HCT116 (cell line): ENCODE measurements around the gene PCDHGB3. TPM values are rescaled to one million over a fixed set of nuclear protein-coding genes. Genes with fewer than 3 reads are reported as not detected.

Source experiments
- ATAC-seq: fragments of 200-7000 bp; cut with Tn5 transposase; 2 replicates; pipeline ENCODE4 v1.9.1; 2020; ENCODE audit warnings: mild to moderate bottlenecking, moderate library complexity
- BruUV-seq: library from RNA; stranded (reverse); fragments of 400-500 nt; replicated peaks from 2 replicates; lab custom pipeline; 2021; lab: Mats Ljungman, UMichigan
- CTCF ChIA-PET: fragments of 300-600 bp; sonication (Branson Sonifier 250); formaldehyde crosslinking; loops from one replicate; lab custom pipeline; 2021; ENCODE audit warnings: antibody characterized with exemption; lab: Charles Lee
- POLR2A ChIA-PET: fragments of 300-600, 350-600 bp; sonication (Branson Sonifier 250); formaldehyde crosslinking; loops from one replicate; lab custom pipeline; 2021; ENCODE audit warnings: antibody characterized with exemption; lab: Charles Lee
- RAD21 ChIA-PET, 2 experiments: fragments of 300-600 bp; sonication (Branson Sonifier 250); formaldehyde crosslinking; loops; one replicate each; lab custom pipeline; 2023; ENCODE audit warnings: low total read pairs in 2 of 2; ENCODE audit not compliant: uncharacterized antibody in 2 of 2, unreplicated experiment in 2 of 2, low non-redundant PET in 1 of 2; lab: Charles Lee
- DNase-seq: peaks from one replicate; pipeline ENCODE4 v3.0.0-alpha.2; 2010; ENCODE audit warnings: low read depth, low spot score
- H2AFZ ChIP-seq: fragments of 200-600 bp; shearing (Covaris generic), sonication (generic); 2 replicates; pipeline ENCODE4 v1.6.1; 2017; ENCODE audit warnings: low read depth, mixed run types, mixed read lengths, antibody characterized with exemption, low read length; ENCODE audit not compliant: poor library complexity, severe bottlenecking
- H3K27ac ChIP-seq: 2 replicates; pipeline ENCODE4 v1.5.1; 2012; ENCODE audit warnings: low read depth, low read length
- H3K27me3 ChIP-seq: fragments of 200-600 bp; sonication (generic); 2 replicates; pipeline ENCODE4 v1.6.1; 2016; ENCODE audit warnings: mixed run types, low read length, mixed read lengths; ENCODE audit not compliant: insufficient read depth
- H3K36me3 ChIP-seq, 2 experiments: fragments of 200-500 bp in 1 of 2; fragments of 200-600 bp in 1 of 2; sonication (Bioruptor generic) in 1 of 2; sonication (generic) in 1 of 2; 2 replicates each; pipeline versions ENCODE4 v1.5.1 to v1.6.1; 2014 to 2016; ENCODE audit warnings: low read length in 2 of 2, inconsistent platforms in 1 of 2, mixed read lengths in 1 of 2, mixed run types in 1 of 2; ENCODE audit not compliant: insufficient read depth in 2 of 2, control insufficient read depth in 1 of 2
- H3K4me1 ChIP-seq, 2 experiments: fragments of 200-600 bp in 1 of 2; sonication (generic) in 1 of 2; 2 replicates each; pipeline versions ENCODE4 v1.5.1 to v1.6.1; 2012 to 2017; ENCODE audit warnings: low read length in 2 of 2, inconsistent platforms in 1 of 2, mild to moderate bottlenecking in 1 of 2, mixed read lengths in 1 of 2, mixed run types in 1 of 2, moderate library complexity in 1 of 2; ENCODE audit not compliant: insufficient read depth in 2 of 2, control insufficient read depth in 1 of 2
- H3K4me2 ChIP-seq: fragments of 200-600 bp; sonication (generic); 2 replicates; pipeline ENCODE4 v1.6.1; 2017; ENCODE audit warnings: mixed run types, low read length, mixed read lengths
- H3K4me3 ChIP-seq, 2 experiments: fragments of 200-600 bp in 1 of 2; sonication (generic) in 1 of 2; replicated peaks in 1 of 2; 2 replicates each; pipeline ENCODE4 v1.5.1; 2011 to 2016; ENCODE audit warnings: low read length in 2 of 2, control low read depth in 1 of 2, low read depth in 1 of 2, mild to moderate bottlenecking in 1 of 2, mixed read lengths in 1 of 2, mixed run types in 1 of 2
- H3K79me2 ChIP-seq: fragments of 200-600 bp; sonication (generic); 2 replicates; pipeline ENCODE4 v1.6.1; 2017; ENCODE audit warnings: mild to moderate bottlenecking, mixed run types, low read length, moderate library complexity, mixed read lengths; ENCODE audit not compliant: insufficient read depth
- H3K9ac ChIP-seq: fragments of 200-600 bp; sonication (generic); 2 replicates; pipeline ENCODE4 v1.6.1; 2016; ENCODE audit warnings: low read length, mixed read lengths
- H3K9me2 ChIP-seq: fragments of 200-600 bp; sonication (generic), shearing (Covaris generic); 2 replicates; pipeline ENCODE4 v1.6.1; 2017; ENCODE audit warnings: mixed run types, mild to moderate bottlenecking, moderate library complexity; ENCODE audit not compliant: insufficient read depth
- H3K9me3 ChIP-seq, 2 experiments: fragments of 200-500 bp in 1 of 2; fragments of 200-600 bp in 1 of 2; sonication (Bioruptor generic) in 1 of 2; sonication (generic) in 1 of 2; 2 replicates each; pipeline ENCODE4 v1.6.1; 2014 to 2017; ENCODE audit warnings: low read length in 2 of 2, mixed read lengths in 2 of 2, inconsistent platforms in 1 of 2, low read depth in 1 of 2, mild to moderate bottlenecking in 1 of 2, mixed run types in 1 of 2, moderate library complexity in 1 of 2; ENCODE audit not compliant: control insufficient read depth in 1 of 2, insufficient read depth in 1 of 2
- H4K20me1 ChIP-seq: fragments of 200-600 bp; sonication (generic), shearing (Covaris generic); 2 replicates; pipeline ENCODE4 v1.6.1; 2017; ENCODE audit warnings: mixed run types, mild to moderate bottlenecking, moderate library complexity; ENCODE audit not compliant: insufficient read depth
- CEBPB ChIP-seq: IDR thresholded peaks from 2 replicates; pipeline ENCODE4 v1.6.1; 2012; ENCODE audit warnings: low read depth
- JUND ChIP-seq: IDR thresholded peaks from 2 replicates; pipeline ENCODE4 v1.6.1; 2012
- POLR2A ChIP-seq: IDR thresholded peaks from 2 replicates; pipeline ENCODE4 v1.7.0; 2011; ENCODE audit warnings: borderline replicate concordance; ENCODE audit not compliant: insufficient read depth, insufficient read length; ENCODE audit errors: extremely low read depth
- POLR2AphosphoS5 ChIP-seq: IDR thresholded peaks from 2 replicates; pipeline ENCODE4 v1.6.1; 2011; ENCODE audit warnings: mild to moderate bottlenecking, low read depth, low read length, moderate library complexity
- REST ChIP-seq: IDR thresholded peaks from 2 replicates; pipeline ENCODE4 v1.6.1; 2012; ENCODE audit warnings: low read depth
- SP1 ChIP-seq: IDR thresholded peaks from 2 replicates; pipeline ENCODE4 v1.6.1; 2012; ENCODE audit warnings: low read depth
- ZFX ChIP-seq: fragments of 450-650 bp; IDR thresholded peaks from 2 replicates; pipeline ENCODE4 v1.6.1; 2017
- intact Hi-C: fragments of 100-400 bp; cut with micrococcal nuclease; formaldehyde crosslinking; loops from 2 replicates; pipeline ENCODE4 v1.10.0; 2022
- total RNA-seq: library from RNA; stranded (reverse); gene quantifications from one replicate; pipeline ENCODE4 v1.2.1, GENCODE V29; 2021; ENCODE audit not compliant: unreplicated experiment

PCDHGB3 gene
- total RNA-seq, 1 experiment from 2014 or later: 0.10 TPM

GRCh38 chr5:141362719-141363118 is 7.3 kb upstream of the PCDHGB3 start (continued):
- no peak for TF ChIP-seq REST
- no peak for TF ChIP-seq JUND
- no peak for TF ChIP-seq POLR2A
- no peak for TF ChIP-seq POLR2AphosphoS5

GRCh38 chr5:141363952-141364660 is 5.9 kb upstream of the PCDHGB3 start, which contains the start of gene PCDHGA5:
Gene PCDHGA5, plus strand, starts transcription at chr5:141364162. Its CDS starts 169 bp downstream, at chr5:141364331.
- no peak within 1 kb of the TSS for H3K4me3 ChIP-seq
- no peak for ATAC-seq
- no peaks in the 10 kb centered on the region for H3K9me2 ChIP-seq
- H3K9me3 ChIP-seq: peaks cover 5 to 6% of the 10 kb centered on the region in 2 experiments; a peak in 2 of 4 replicates
- H3K36me3 ChIP-seq: no peaks in the 10 kb centered on the region
- H3K4me2 ChIP-seq: no peak within 1 kb of the TSS
- intact Hi-C loops: no loop called here
- BruUV-seq: no TSS peak
- ChIA-PET RAD21 (no interaction called here), POLR2A (no interaction called here), CTCF (interaction anchor here (1.0 to 1.1 kb wide), 2 partner anchors 44 to 200 kb away, joined by 3 read pairs; partner anchors contain the start of gene TAF7)
- no peak within 1 kb of the TSS for H3K9ac ChIP-seq
- H3K27ac ChIP-seq: no peak within 1 kb of the TSS
- no peak within 1 kb of the TSS for H2AFZ ChIP-seq
- no peaks in the 10 kb centered on the region for H3K27me3 ChIP-seq
- no peaks in the 10 kb centered on the region for H3K4me1 ChIP-seq
- no peak for TF ChIP-seq SP1
- no peak for TF ChIP-seq CEBPB
- TF ChIP-seq ZFX: no peak
- TF ChIP-seq, all 23 proteins: peak for 0
- Histone ChIP-seq H4K20me1 (no peaks in the 10 kb centered on the region), H3K79me2 (no peaks in the 10 kb centered on the region)
- no peak for DNase-seq
